Hepatocyte (in vitro differentiated cells): ENCODE measurements around the gene STAC3. TPM values are rescaled to one million over a fixed set of nuclear protein-coding genes. Genes with fewer than 3 reads are reported as not detected.

Experiments
- DNase-seq: peaks from one replicate; pipeline ENCODE4 v3.0.0-alpha.2; 2016; ENCODE audit warnings: low spot score
- H2AFZ ChIP-seq: fragments of 200-600 bp; sonication (generic); 2 replicates; pipeline ENCODE4 v1.6.0; 2016; ENCODE audit warnings: antibody characterized with exemption, mild to moderate bottlenecking
- H3K27ac ChIP-seq: fragments of 200-600 bp; sonication (generic); 2 replicates; pipeline ENCODE4 v1.5.1; 2016; ENCODE audit warnings: mild to moderate bottlenecking
- H3K27me3 ChIP-seq: fragments of 200-600 bp; sonication (generic); 2 replicates; pipeline ENCODE4 v1.6.1; 2016
- H3K36me3 ChIP-seq: fragments of 200-600 bp; sonication (generic); replicated peaks from 2 replicates; pipeline ENCODE4 v1.5.1; 2016; ENCODE audit warnings: low read depth; ENCODE audit not compliant: insufficient read depth
- H3K4me1 ChIP-seq: fragments of 200-600 bp; sonication (generic); 2 replicates; pipeline ENCODE4 v1.5.1; 2016; ENCODE audit warnings: mild to moderate bottlenecking, moderate library complexity; ENCODE audit not compliant: insufficient read depth
- H3K4me2 ChIP-seq: fragments of 200-600 bp; sonication (generic); 2 replicates; pipeline ENCODE4 v1.6.0; 2016
- H3K4me3 ChIP-seq: fragments of 200-600 bp; sonication (generic); 2 replicates; pipeline ENCODE4 v1.5.1; 2016; ENCODE audit warnings: mild to moderate bottlenecking
- H3K79me2 ChIP-seq: fragments of 200-600 bp; sonication (generic); 2 replicates; pipeline ENCODE4 v1.6.0; 2017; ENCODE audit warnings: mild to moderate bottlenecking
- H3K9me2 ChIP-seq: fragments of 200-600 bp; sonication (generic); replicated peaks from 2 replicates; pipeline ENCODE4 v1.6.0; 2017; ENCODE audit warnings: mild to moderate bottlenecking; ENCODE audit not compliant: insufficient read depth
- H3K9me3 ChIP-seq: fragments of 200-600 bp; sonication (generic); 2 replicates; pipeline ENCODE4 v1.5.1; 2016; ENCODE audit warnings: low read depth, mild to moderate bottlenecking
- H4K20me1 ChIP-seq: fragments of 200-600 bp; sonication (generic); 2 replicates; pipeline ENCODE4 v1.6.0; 2016; ENCODE audit warnings: mild to moderate bottlenecking; ENCODE audit not compliant: insufficient read depth, poor library complexity, severe bottlenecking
- EZH2 ChIP-seq: fragments of 200-600 bp; sonication (generic); IDR thresholded peaks from 2 replicates; pipeline ENCODE4 v1.6.1; 2016; ENCODE audit warnings: antibody characterized with exemption, mild to moderate bottlenecking, borderline replicate concordance
- EZH2phosphoT487 ChIP-seq: fragments of 200-600 bp; sonication (generic); IDR thresholded peaks from one replicate; pipeline ENCODE4 v1.6.1; 2018; ENCODE audit warnings: antibody characterized with exemption, mild to moderate bottlenecking, low read depth, moderate library complexity; ENCODE audit not compliant: unreplicated experiment, severe bottlenecking
- WGBS: methylation state at CpG from one replicate; pipeline ENCODE4 v1.1.6; 2016; ENCODE audit warnings: low lambda C conversion rate; ENCODE audit errors: missing lambda C conversion rate; 5-methylcytosine and 5-hydroxymethylcytosine counted together
- polyA plus RNA-seq: library from polyadenylated mRNA; unstranded; fragments of >200 nt; fragmentation: Nextera tagmentation; extraction: Ambion mirVana; gene quantifications from 2 replicates; pipeline ENCODE4 v1.2.1, GENCODE V29; 2016
- total RNA-seq: library from RNA; depleted of rRNA; stranded (reverse); fragments of >200 nt; gene quantifications from 2 replicates; pipeline ENCODE4 v1.2.3, GENCODE V29; 2014
- TF ChIP-seq, protein P1 (sequence below): fragments of 200-600 bp; sonication (generic); IDR thresholded peaks from 2 replicates; pipeline ENCODE4 v1.5.1; 2016; ENCODE audit warnings: antibody characterized with exemption, mild to moderate bottlenecking; ENCODE audit not compliant: poor library complexity

STAC3 gene
- total and polyA plus RNA-seq, 2 experiments from 2014 or later: 0.23 to 0.83 TPM

DNA sequence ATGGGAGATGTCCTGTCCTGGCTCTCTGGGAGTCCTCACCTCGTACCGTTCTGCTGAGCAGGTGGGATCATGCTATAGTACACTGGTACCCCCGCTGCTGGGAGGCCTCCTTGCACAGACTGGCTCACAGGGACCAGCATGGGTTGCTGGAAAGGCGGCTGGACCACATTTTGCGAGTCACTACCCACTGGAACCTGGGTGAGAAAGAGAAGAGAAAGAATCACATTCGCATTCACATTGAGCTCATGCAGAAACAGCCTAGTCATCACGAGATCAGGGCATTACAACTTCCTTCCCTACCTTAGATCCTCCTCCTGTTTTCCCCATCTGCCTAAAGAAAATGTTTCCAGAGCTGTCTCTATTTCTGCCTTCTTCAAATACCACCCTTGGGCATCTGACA lies 17.3 kb upstream of the STAC3 start:
- no peak for DNase-seq
- H3K4me2 ChIP-seq: no peak overlapping the region
- no peak overlapping the region for H2AFZ ChIP-seq
- no peak overlapping the region for H3K27ac ChIP-seq
- WGBS: 95% methylated on average over 7 of the region's 7 CpGs
- no peaks in the 10 kb centered on the region for H3K9me3 ChIP-seq
- H3K79me2 ChIP-seq: no peaks in the 10 kb centered on the region
- no peaks in the 10 kb centered on the region for H4K20me1 ChIP-seq
- no peaks in the 10 kb centered on the region for H3K4me1 ChIP-seq
- peaks cover 3% of the 10 kb centered on the region for H3K36me3 ChIP-seq
- no peaks in the 10 kb centered on the region for H3K9me2 ChIP-seq
- no peak overlapping the region for H3K4me3 ChIP-seq
- no peak for TF ChIP-seq EZH2
- TF ChIP-seq, protein P1, sequence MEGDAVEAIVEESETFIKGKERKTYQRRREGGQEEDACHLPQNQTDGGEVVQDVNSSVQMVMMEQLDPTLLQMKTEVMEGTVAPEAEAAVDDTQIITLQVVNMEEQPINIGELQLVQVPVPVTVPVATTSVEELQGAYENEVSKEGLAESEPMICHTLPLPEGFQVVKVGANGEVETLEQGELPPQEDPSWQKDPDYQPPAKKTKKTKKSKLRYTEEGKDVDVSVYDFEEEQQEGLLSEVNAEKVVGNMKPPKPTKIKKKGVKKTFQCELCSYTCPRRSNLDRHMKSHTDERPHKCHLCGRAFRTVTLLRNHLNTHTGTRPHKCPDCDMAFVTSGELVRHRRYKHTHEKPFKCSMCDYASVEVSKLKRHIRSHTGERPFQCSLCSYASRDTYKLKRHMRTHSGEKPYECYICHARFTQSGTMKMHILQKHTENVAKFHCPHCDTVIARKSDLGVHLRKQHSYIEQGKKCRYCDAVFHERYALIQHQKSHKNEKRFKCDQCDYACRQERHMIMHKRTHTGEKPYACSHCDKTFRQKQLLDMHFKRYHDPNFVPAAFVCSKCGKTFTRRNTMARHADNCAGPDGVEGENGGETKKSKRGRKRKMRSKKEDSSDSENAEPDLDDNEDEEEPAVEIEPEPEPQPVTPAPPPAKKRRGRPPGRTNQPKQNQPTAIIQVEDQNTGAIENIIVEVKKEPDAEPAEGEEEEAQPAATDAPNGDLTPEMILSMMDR: no peak
- TF ChIP-seq EZH2phosphoT487: no peak
- no peaks in the 10 kb centered on the region for H3K27me3 ChIP-seq

DNA sequence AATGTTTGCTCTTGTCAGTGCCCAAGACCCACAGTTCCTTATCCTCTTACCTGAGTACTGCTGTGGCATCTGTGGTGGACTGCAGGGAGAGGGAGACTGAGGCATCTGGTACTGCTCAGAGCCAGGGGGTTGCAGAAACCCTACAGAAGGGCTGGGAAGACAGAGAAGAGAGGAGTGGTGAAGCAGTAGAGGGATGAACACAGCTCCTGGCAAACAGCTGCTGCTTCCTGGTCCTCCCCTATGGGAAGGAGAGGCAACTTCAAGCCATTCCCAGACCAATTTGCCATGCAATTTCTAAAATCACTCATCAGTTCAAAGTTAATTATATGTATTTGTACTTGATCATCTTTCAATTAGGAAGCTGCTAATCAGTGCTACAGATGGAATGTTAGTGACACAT lies 15.7 kb upstream of the STAC3 start:
- peaks cover 3% of the 10 kb centered on the region for H3K36me3 ChIP-seq

DNA sequence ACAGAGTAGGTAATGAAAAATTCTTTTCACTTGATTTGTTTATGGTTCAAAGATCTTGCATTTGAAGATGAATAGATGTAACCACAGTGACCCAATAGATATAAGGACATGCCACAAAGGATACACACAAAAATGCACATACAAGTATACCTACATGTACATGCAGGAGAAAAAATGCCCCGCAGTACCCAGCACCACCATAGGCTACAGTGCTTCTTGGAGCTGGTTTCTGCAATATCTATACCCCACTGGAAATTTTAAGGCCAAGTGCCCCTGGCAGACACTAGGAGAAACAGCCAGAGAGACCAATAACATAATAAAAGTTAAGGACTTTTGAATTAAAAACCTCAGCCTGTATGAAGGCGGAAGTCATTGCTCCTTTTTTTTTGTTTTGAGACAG lies 12.1 kb upstream of the STAC3 start:
- H3K27ac ChIP-seq: no peak overlapping the region
- H3K4me3 ChIP-seq: no peak overlapping the region
- WGBS: 89% methylated on average over 2 of the region's 2 CpGs
- H3K4me1 ChIP-seq: no peaks in the 10 kb centered on the region
- TF ChIP-seq EZH2phosphoT487 (no peak), EZH2 (no peak)
- TF ChIP-seq, protein P1: no peak
- no peaks in the 10 kb centered on the region for H3K27me3 ChIP-seq
- no peaks in the 10 kb centered on the region for H3K79me2 ChIP-seq
- no peak overlapping the region for H2AFZ ChIP-seq
- H4K20me1 ChIP-seq: no peaks in the 10 kb centered on the region
- DNase-seq: no peak
- H3K9me3 ChIP-seq: no peaks in the 10 kb centered on the region
- no peak overlapping the region for H3K4me2 ChIP-seq
- no peaks in the 10 kb centered on the region for H3K9me2 ChIP-seq
- H3K36me3 ChIP-seq: peaks cover 3% of the 10 kb centered on the region

More for the DNA sequence above, 15.7 kb upstream of the STAC3 start:
- DNase-seq: no peak
- Histone ChIP-seq H4K20me1 (no peaks in the 10 kb centered on the region), H3K4me3 (no peak overlapping the region), H3K79me2 (no peaks in the 10 kb centered on the region), H3K9me2 (no peaks in the 10 kb centered on the region), H3K9me3 (no peaks in the 10 kb centered on the region), H3K4me1 (no peaks in the 10 kb centered on the region), H3K27ac (no peak overlapping the region), H2AFZ (no peak overlapping the region), H3K27me3 (no peaks in the 10 kb centered on the region), H3K4me2 (no peak overlapping the region)
- TF ChIP-seq, protein P1: no peak
- TF ChIP-seq EZH2phosphoT487 (no peak), EZH2 (no peak)
